Uterus (tissue), 4 donors: ENCODE measurements around the gene SHROOM1. TPM values are rescaled to one million over a fixed set of nuclear protein-coding genes. Genes with fewer than 3 reads are reported as not detected.
"Not testable (repeated sequence)": the region's sequence is repeated elsewhere in the genome, so short reads cannot be mapped to it uniquely, and the experiment has no call there.

Source experiments
- DNase-seq, 2 donors: peaks; one replicate each; pipeline ENCODE4 v3.0.0-alpha.2; 2019 to 2020
- H3K27ac ChIP-seq, 2 donors: fragments of 200-600 bp; sonication (generic); 1 replicate in 1 of 2; 2 replicates in 1 of 2; pipeline ENCODE4 v1.5.1; 2016 to 2018
- H3K27me3 ChIP-seq, 2 donors: fragments of 200-600 bp; sonication (generic); one replicate each; pipeline ENCODE4 v1.5.1; 2018 to 2019; ENCODE audit warnings: control low read depth in 1 of 2
- H3K36me3 ChIP-seq, 2 donors: fragments of 200-600 bp; sonication (generic); one replicate each; pipeline ENCODE4 v1.5.1; 2019; ENCODE audit warnings: control low read depth in 1 of 2
- H3K4me1 ChIP-seq, 2 donors: fragments of 200-600 bp; sonication (generic); one replicate each; pipeline ENCODE4 v1.5.1; 2018 to 2019; ENCODE audit warnings: control low read depth in 1 of 2
- H3K4me3 ChIP-seq, 2 donors: fragments of 200-600 bp; sonication (generic); 1 replicate in 1 of 2; 2 replicates in 1 of 2; pipeline ENCODE4 v1.5.1; 2018 to 2019; ENCODE audit warnings: mild to moderate bottlenecking in 1 of 2
- H3K9me3 ChIP-seq, 2 donors: fragments of 200-600 bp; sonication (generic); one replicate each; pipeline ENCODE4 v1.5.1; 2019; ENCODE audit warnings: control low read depth in 1 of 2
- CTCF ChIP-seq, 4 experiments: fragments of 200-600 bp in 2 of 4; fragments of 450-650 bp in 2 of 4; sonication (generic) in 2 of 4; IDR thresholded peaks; one replicate each; pipeline ENCODE4 v1.5.1; 2016 to 2019; ENCODE audit warnings: antibody characterized with exemption in 4 of 4, mild to moderate bottlenecking in 2 of 4, moderate library complexity in 1 of 4
- POLR2A ChIP-seq, 2 donors: fragments of 450-650 bp; IDR thresholded peaks; one replicate each; pipeline ENCODE4 v1.6.1; 2016; ENCODE audit warnings: antibody characterized with exemption in 2 of 2, mild to moderate bottlenecking in 1 of 2, moderate library complexity in 1 of 2
- intact Hi-C: fragments of 100-400 bp; cut with DNase I; formaldehyde crosslinking; loops from one replicate; pipeline ENCODE4 v1.15.1; 2023; ENCODE audit warnings: low total_unique reads
- total RNA-seq, 4 donors: library from RNA; depleted of rRNA in 3 of 4; stranded (reverse); fragments of >200 nt in 3 of 4; gene quantifications; one replicate each; pipeline versions ENCODE4 v1.1.0 to v1.2.4, GENCODE V29; 2014 to 2023
- donor health status: DM: yes; HTN: yes; CAD: no.

SHROOM1 gene
- total RNA-seq, 4 donors from 2014 or later = 5.0 to 28.0 (median 12.3) TPM

- Histone ChIP-seq H3K9me3 (no peaks in the 10 kb centered on the region), H3K27me3 (peaks cover 20 to 28% of the 10 kb centered on the region in 2 donors), H3K27ac (no peak overlapping the region), H3K4me3 (no peak overlapping the region), H3K36me3 (no peaks in the 10 kb centered on the region), H3K4me1 (peaks cover 0 to 7% of the 10 kb centered on the region in 2 donors)
- DNase-seq = no peak
- TF ChIP-seq CTCF (IDR thresholded peaks at IDR 0.05) (no peak), POLR2A (IDR thresholded peaks at IDR 0.05) (no peak)
- intact Hi-C loops = no loop called here
These were observed 21.6 kb downstream of the SHROOM1 start for GRCh38 chr5:132808866-132809265.

GRCh38 chr5:132808448-132808847 lies 22.0 kb downstream of the SHROOM1 start:
- Histone ChIP-seq H3K4me3 (no peak overlapping the region), H3K9me3 (no peaks in the 10 kb centered on the region), H3K27me3 (peaks cover 16 to 28% of the 10 kb centered on the region in 2 donors), H3K27ac (no peak overlapping the region), H3K36me3 (no peaks in the 10 kb centered on the region), H3K4me1 (peaks cover 0 to 7% of the 10 kb centered on the region in 2 donors)
- DNase-seq = no peak
- TF ChIP-seq CTCF (IDR thresholded peaks at IDR 0.05) = no peak
- no peak for TF ChIP-seq POLR2A (IDR thresholded peaks at IDR 0.05)
- intact Hi-C loops = no loop called here

GRCh38 chr5:132807163-132807838 lies 23.1 kb downstream of the SHROOM1 start:
- Histone ChIP-seq H3K4me1 (no peaks in the 10 kb centered on the region), H3K9me3 (no peaks in the 10 kb centered on the region), H3K4me3 (no peak overlapping the region), H3K27ac (no peak overlapping the region), H3K27me3 (peaks cover 9 to 21% of the 10 kb centered on the region in 2 donors), H3K36me3 (no peaks in the 10 kb centered on the region)
- TF ChIP-seq CTCF (IDR thresholded peaks at IDR 0.05) (no peak), POLR2A (IDR thresholded peaks at IDR 0.05) (no peak)
- no peak for DNase-seq
- intact Hi-C loops = no loop called here

- H3K27me3 ChIP-seq = peaks cover 4 to 15% of the 10 kb centered on the region in 2 donors
- H3K27ac ChIP-seq = not testable (repeated sequence)
These were observed 23.7 kb downstream of the SHROOM1 start for GRCh38 chr5:132806804-132807162.

DNA sequence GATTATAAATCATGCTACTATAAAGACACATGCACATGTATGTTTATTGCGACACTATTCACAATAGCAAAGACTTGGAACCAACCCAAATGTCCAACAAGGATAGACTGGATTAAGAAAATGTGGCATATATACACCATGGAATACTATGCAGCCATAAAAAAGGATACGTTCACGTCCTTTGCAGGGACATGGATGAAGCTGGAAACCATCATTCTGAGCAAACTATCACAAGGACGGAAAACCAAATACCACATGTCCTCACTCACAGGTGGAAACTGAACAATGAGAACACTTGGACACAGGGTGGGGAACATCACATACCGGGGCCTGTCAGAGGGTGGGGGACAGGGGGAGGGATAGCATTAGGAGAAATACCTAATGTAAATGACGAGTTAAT lies 24.6 kb downstream of the SHROOM1 start:
- DNase-seq, H3K36me3 ChIP-seq, H3K27me3 ChIP-seq, H3K27ac ChIP-seq, H3K9me3 ChIP-seq, intact Hi-C loops, H3K4me1 ChIP-seq, H3K4me3 ChIP-seq: not testable (repeated sequence)

More at GRCh38 chr5:132806804-132807162, 23.7 kb downstream of the SHROOM1 start:
- DNase-seq, H3K36me3 ChIP-seq, H3K4me3 ChIP-seq, H3K9me3 ChIP-seq, H3K4me1 ChIP-seq, intact Hi-C loops: not testable (repeated sequence)

DNA sequence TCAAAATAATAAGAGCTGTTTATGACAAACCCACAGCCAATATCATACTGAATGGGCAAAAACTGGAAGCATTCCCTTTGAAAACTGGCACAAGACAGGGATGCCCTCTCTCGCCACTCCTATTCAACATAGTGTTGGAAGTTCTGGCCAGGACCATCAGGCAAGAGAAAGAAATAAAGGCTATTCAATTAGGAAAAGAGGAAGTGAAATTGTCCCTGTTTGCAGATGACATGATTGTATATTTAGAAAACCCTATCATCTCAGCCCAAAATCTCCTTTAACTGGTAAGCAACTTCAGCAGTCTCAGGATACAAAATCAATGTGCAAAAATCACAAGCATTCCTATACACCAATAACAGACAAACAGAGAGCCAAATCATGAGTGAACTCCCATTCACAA lies 26.2 kb downstream of the SHROOM1 start:
- H3K27me3 ChIP-seq, intact Hi-C loops, H3K9me3 ChIP-seq, H3K4me3 ChIP-seq, H3K36me3 ChIP-seq, DNase-seq, H3K4me1 ChIP-seq, H3K27ac ChIP-seq: not testable (repeated sequence)

GRCh38 chr5:132802685-132803066 lies 27.8 kb downstream of the SHROOM1 start:
- H3K27ac ChIP-seq, H3K27me3 ChIP-seq, DNase-seq, H3K36me3 ChIP-seq, H3K4me1 ChIP-seq, H3K9me3 ChIP-seq, intact Hi-C loops, H3K4me3 ChIP-seq: not testable (repeated sequence)
